OCI-LY1 (cell line): ENCODE results near the gene PARP3.
"Not testable (repeated sequence)": the region's sequence is repeated elsewhere in the genome, so short reads cannot be mapped to it uniquely, and the experiment has no call there.

Source experiments
- H2AFZ ChIP-seq: fragments of 200-600 bp; sonication (generic), shearing (Covaris generic); 2 replicates; pipeline ENCODE4 v1.6.0; 2014; ENCODE audit warnings: antibody characterized with exemption, mild to moderate bottlenecking, low read length
- H3F3A ChIP-seq: fragments of 200-600 bp; sonication (generic), shearing (Covaris generic); 2 replicates; pipeline ENCODE4 v1.6.0; 2014; ENCODE audit warnings: mild to moderate bottlenecking, antibody characterized with exemption, low read length, moderate library complexity; ENCODE audit not compliant: insufficient read depth
- H3K27ac ChIP-seq: fragments of 200-600 bp; sonication (generic); 2 replicates; pipeline ENCODE4 v1.5.1; 2014; ENCODE audit warnings: low read length, mixed run types, mild to moderate bottlenecking, low read depth; ENCODE audit not compliant: poor library complexity, severe bottlenecking
- H3K27me3 ChIP-seq: fragments of 200-600 bp; sonication (generic); 2 replicates; pipeline ENCODE4 v1.6.0; 2014; ENCODE audit warnings: antibody characterized with exemption, mild to moderate bottlenecking, low read length, moderate library complexity; ENCODE audit not compliant: insufficient read depth
- H3K36me3 ChIP-seq: fragments of 200-600 bp; sonication (generic); 2 replicates; pipeline ENCODE4 v1.6.1; 2014; ENCODE audit warnings: mild to moderate bottlenecking, antibody characterized with exemption, low read length, moderate library complexity, mixed read lengths; ENCODE audit not compliant: insufficient read depth
- H3K4me1 ChIP-seq: fragments of 200-600 bp; sonication (generic); 2 replicates; pipeline ENCODE4 v1.5.1; 2014; ENCODE audit warnings: mild to moderate bottlenecking, low read length, moderate library complexity; ENCODE audit not compliant: insufficient read depth, severe bottlenecking
- H3K4me2 ChIP-seq: fragments of 200-600 bp; sonication (generic), shearing (Covaris generic); 2 replicates; pipeline ENCODE4 v1.6.1; 2014; ENCODE audit warnings: low read length
- H3K4me3 ChIP-seq: fragments of 200-600 bp; sonication (generic); 2 replicates; pipeline ENCODE4 v1.5.1; 2014; ENCODE audit warnings: low read length, low read depth, mild to moderate bottlenecking, mixed read lengths; ENCODE audit not compliant: poor library complexity, severe bottlenecking
- H3K79me2 ChIP-seq: fragments of 200-600 bp; shearing (Covaris generic); 2 replicates; pipeline ENCODE4 v1.6.1; 2016; ENCODE audit warnings: mixed run types, low read length, mixed read lengths; ENCODE audit not compliant: insufficient read depth
- H3K9ac ChIP-seq: fragments of 200-600 bp; sonication (generic), shearing (Covaris generic); 2 replicates; pipeline ENCODE4 v1.6.1; 2014; ENCODE audit warnings: mild to moderate bottlenecking, low read length, mixed read lengths
- H3K9me2 ChIP-seq: fragments of 200-600 bp; sonication (generic), shearing (Covaris generic); 2 replicates; pipeline ENCODE4 v1.6.1; 2014; ENCODE audit warnings: low read depth, mild to moderate bottlenecking, low read length, mixed read lengths
- H3K9me3 ChIP-seq: fragments of 200-600 bp; shearing (Covaris generic); 2 replicates; pipeline ENCODE4 v1.6.1; 2014; ENCODE audit warnings: low read length, mixed read lengths
- H4K20me1 ChIP-seq: fragments of 200-600 bp; sonication (generic), shearing (Covaris generic); 2 replicates; pipeline ENCODE4 v1.6.0; 2016; ENCODE audit warnings: mild to moderate bottlenecking, low read length; ENCODE audit not compliant: insufficient read depth
- EZH2 ChIP-seq: fragments of 200-600 bp; sonication (generic), shearing (Covaris generic); IDR thresholded peaks from 2 replicates; pipeline ENCODE4 v1.8.0; 2017; ENCODE audit warnings: borderline replicate concordance, mixed run types, mild to moderate bottlenecking, antibody characterized with exemption, low read length, moderate library complexity, mixed read lengths
- TF ChIP-seq, protein P1 (sequence below): fragments of 200-600 bp; sonication (generic), shearing (Covaris generic); IDR thresholded peaks from 2 replicates; pipeline ENCODE4 v1.5.1; 2017; ENCODE audit warnings: mild to moderate bottlenecking, antibody characterized with exemption, low read length, moderate library complexity, mixed read lengths

PARP3 gene

DNA sequence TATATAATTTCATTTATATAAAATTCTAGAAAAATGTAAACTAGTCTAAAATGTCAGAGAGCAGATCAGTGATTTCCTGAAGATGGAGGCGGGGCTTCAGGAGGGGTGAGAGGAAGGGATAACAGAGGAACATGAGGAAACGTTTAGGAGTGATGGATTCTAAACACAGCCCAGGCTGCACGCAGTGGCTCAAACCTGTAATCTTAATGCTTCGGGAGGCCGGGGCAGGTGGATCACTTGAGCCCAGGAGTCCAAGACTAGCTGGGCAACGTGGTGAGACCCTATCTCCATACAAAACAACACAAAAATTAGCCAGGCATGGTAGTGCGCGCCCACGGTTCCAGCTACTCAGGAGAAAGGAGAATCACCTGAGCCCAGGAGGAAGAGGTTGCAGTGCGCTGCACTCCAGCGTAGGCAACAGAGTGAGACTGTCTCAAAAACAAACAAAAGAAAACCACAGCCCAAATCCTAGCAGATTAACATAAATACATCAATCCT is 21.0 kb upstream of the PARP3 start:
- no peaks in the 10 kb centered on the region for H4K20me1 ChIP-seq
- no peaks in the 10 kb centered on the region for H3F3A ChIP-seq
- no peak overlapping the region for H2AFZ ChIP-seq
- no peaks in the 10 kb centered on the region for H3K9me3 ChIP-seq
- H3K4me1 ChIP-seq, result no peaks in the 10 kb centered on the region
- no peak overlapping the region for H3K4me3 ChIP-seq
- H3K27ac ChIP-seq, result no peak overlapping the region
- no peak overlapping the region for H3K9ac ChIP-seq
- no peaks in the 10 kb centered on the region for H3K9me2 ChIP-seq
- H3K36me3 ChIP-seq, result no peaks in the 10 kb centered on the region
- no peaks in the 10 kb centered on the region for H3K27me3 ChIP-seq
- no peak overlapping the region for H3K4me2 ChIP-seq
- TF ChIP-seq, protein P1, sequence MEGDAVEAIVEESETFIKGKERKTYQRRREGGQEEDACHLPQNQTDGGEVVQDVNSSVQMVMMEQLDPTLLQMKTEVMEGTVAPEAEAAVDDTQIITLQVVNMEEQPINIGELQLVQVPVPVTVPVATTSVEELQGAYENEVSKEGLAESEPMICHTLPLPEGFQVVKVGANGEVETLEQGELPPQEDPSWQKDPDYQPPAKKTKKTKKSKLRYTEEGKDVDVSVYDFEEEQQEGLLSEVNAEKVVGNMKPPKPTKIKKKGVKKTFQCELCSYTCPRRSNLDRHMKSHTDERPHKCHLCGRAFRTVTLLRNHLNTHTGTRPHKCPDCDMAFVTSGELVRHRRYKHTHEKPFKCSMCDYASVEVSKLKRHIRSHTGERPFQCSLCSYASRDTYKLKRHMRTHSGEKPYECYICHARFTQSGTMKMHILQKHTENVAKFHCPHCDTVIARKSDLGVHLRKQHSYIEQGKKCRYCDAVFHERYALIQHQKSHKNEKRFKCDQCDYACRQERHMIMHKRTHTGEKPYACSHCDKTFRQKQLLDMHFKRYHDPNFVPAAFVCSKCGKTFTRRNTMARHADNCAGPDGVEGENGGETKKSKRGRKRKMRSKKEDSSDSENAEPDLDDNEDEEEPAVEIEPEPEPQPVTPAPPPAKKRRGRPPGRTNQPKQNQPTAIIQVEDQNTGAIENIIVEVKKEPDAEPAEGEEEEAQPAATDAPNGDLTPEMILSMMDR, result no peak
- TF ChIP-seq EZH2, result no peak
- no peaks in the 10 kb centered on the region for H3K79me2 ChIP-seq

- H3K36me3 ChIP-seq, result 0 out of 2 replicates have a peak, but pooled peaks cover under 1% of the 10 kb centered on the region
- H3K9me3 ChIP-seq, result no peaks in the 10 kb centered on the region
- H3K27me3 ChIP-seq, result no peaks in the 10 kb centered on the region
- no peaks in the 10 kb centered on the region for H3K9me2 ChIP-seq
- H3F3A ChIP-seq, result no peaks in the 10 kb centered on the region
- H3K4me3 ChIP-seq, result no peak overlapping the region
- no peak overlapping the region for H3K27ac ChIP-seq
- no peak overlapping the region for H3K4me2 ChIP-seq
- H3K4me1 ChIP-seq, result no peaks in the 10 kb centered on the region
- H3K79me2 ChIP-seq, result no peaks in the 10 kb centered on the region
- H4K20me1 ChIP-seq, result no peaks in the 10 kb centered on the region
- no peak overlapping the region for H2AFZ ChIP-seq
- H3K9ac ChIP-seq, result no peak overlapping the region
- TF ChIP-seq EZH2, result no peak
- TF ChIP-seq, protein P1, result no peak
Observed at GRCh38 chr3:51927061-51927977, 14.8 kb upstream of the PARP3 start.

- Histone ChIP-seq H3K27me3 (no peaks in the 10 kb centered on the region), H3K4me1 (no peaks in the 10 kb centered on the region), H3K79me2 (no peaks in the 10 kb centered on the region), H3K36me3 (peaks cover 12% of the 10 kb centered on the region), H3K4me2 (no peak overlapping the region), H3K4me3 (no peak overlapping the region), H3F3A (no peaks in the 10 kb centered on the region), H3K9me3 (no peaks in the 10 kb centered on the region), H3K27ac (no peak overlapping the region), H4K20me1 (no peaks in the 10 kb centered on the region), H3K9ac (no peak overlapping the region), H3K9me2 (no peaks in the 10 kb centered on the region), H2AFZ (no peak overlapping the region)
- no peak for TF ChIP-seq EZH2
- TF ChIP-seq, protein P1, result no peak
Observed at GRCh38 chr3:51928438-51928837, 13.7 kb upstream of the PARP3 start.

- H3F3A ChIP-seq, H3K9me3 ChIP-seq, H3K27me3 ChIP-seq, H3K9me2 ChIP-seq, H3K4me3 ChIP-seq, H3K79me2 ChIP-seq, H3K4me2 ChIP-seq, H3K9ac ChIP-seq, H3K4me1 ChIP-seq, H4K20me1 ChIP-seq, H2AFZ ChIP-seq, H3K27ac ChIP-seq: not testable (repeated sequence)
- H3K36me3 ChIP-seq, result peaks cover 17% of the 10 kb centered on the region
Observed at GRCh38 chr3:51928981-51929380, 13.2 kb upstream of the PARP3 start.
